ENCODE measurements around the gene INTU.

The INTU gene

DNA sequence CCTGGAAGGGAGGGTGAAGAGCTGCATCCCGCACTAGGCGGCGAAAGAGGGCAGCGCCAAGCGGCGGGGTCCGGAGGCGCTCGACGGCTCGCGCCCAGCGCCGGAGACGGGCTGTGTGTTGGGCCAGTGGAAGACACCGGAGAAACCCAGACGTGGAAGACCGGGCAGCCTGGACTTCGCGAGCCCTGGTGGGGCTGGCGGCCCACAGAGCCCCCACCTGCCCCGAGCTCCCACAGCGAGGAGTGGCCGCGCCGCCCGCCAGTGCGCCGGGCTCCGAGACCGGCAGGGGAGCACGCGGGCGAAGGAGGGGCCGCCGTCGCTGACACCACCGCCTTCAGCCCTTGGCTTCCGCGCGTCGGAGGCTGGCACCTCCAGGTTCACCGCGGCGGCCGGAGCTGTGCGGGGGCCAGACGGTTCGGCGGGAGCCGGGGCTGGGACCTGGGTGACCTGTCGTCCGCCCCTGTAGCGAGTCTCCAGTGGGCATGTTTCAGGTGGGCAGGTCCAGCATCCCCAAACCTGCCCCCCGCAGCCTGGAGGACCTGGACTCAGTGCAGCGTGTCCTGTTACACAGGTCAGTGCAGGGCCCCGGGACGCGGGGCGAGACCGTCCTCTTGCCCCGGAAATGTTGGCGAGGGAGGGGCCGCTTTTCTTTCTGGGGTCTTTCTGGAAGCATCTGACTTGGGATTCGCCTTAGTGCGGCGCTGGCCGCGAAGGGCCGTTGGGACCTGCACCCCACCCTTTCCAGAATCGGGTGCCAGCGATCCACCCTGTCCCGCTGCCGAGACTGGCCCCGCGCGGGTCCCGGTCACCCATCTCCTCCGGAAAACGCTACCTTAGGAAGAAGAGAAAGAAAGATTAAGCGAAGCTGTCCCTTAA is 9.6 kb upstream of the INTU start:
- H3K4me2 ChIP-seq (ENCODE audit: low read length), result no peak overlapping the region
- H3F3A ChIP-seq (ENCODE audit: insufficient read depth, low read length), result no peaks in the 10 kb centered on the region
- H3K36me3 ChIP-seq (ENCODE audit: insufficient read depth, low read length), result no peaks in the 10 kb centered on the region
- no peaks in the 10 kb centered on the region for H3K4me1 ChIP-seq (ENCODE audit: insufficient read depth, low read length, severe bottlenecking)
- H3K9ac ChIP-seq (ENCODE audit: low read length), result no peak overlapping the region
- H4K20me1 ChIP-seq (ENCODE audit: insufficient read depth, low read length), result no peaks in the 10 kb centered on the region
- no peaks in the 10 kb centered on the region for H3K27me3 ChIP-seq (ENCODE audit: insufficient read depth, low read length)
- no peak for TF ChIP-seq EZH2 (IDR thresholded peaks at IDR 0.05; ENCODE audit: borderline replicate concordance, low read length)
- TF ChIP-seq CTCF (IDR thresholded peaks at IDR 0.05; ENCODE audit: low read length), result no peak
- H3K79me2 ChIP-seq (ENCODE audit: insufficient read depth, low read length), result no peaks in the 10 kb centered on the region
- H2AFZ ChIP-seq (ENCODE audit: low read length), result no peak overlapping the region
- H3K27ac ChIP-seq (ENCODE audit: low read depth, low read length, poor library complexity, severe bottlenecking), result no peak overlapping the region
- H3K4me3 ChIP-seq (ENCODE audit: low read depth, low read length, poor library complexity, severe bottlenecking), result no peak overlapping the region
- no peaks in the 10 kb centered on the region for H3K9me3 ChIP-seq (ENCODE audit: low read length)
- H3K9me2 ChIP-seq (ENCODE audit: low read depth, low read length), result no peaks in the 10 kb centered on the region

DNA sequence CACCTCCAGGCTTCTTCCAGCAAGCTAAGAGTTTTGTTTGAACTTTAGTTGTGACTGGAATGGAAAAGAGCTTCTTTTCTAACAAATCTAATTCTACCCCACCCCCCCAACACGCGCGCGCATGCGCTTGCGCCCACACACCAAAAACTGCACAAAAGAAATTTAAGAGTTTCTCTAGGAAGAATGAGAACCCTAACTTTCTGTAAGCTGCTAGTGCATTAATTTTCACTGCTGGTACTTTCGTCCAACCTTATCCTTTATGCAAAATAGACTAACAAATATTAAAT is 9.0 kb upstream of the INTU start:
- Histone ChIP-seq H3K79me2 (ENCODE audit: insufficient read depth, low read length) (no peaks in the 10 kb centered on the region), H2AFZ (ENCODE audit: low read length) (no peak overlapping the region), H3K27ac (ENCODE audit: low read depth, low read length, poor library complexity, severe bottlenecking) (no peak overlapping the region), H3K4me3 (ENCODE audit: low read depth, low read length, poor library complexity, severe bottlenecking) (no peak overlapping the region), H3K4me2 (ENCODE audit: low read length) (no peak overlapping the region), H3K4me1 (ENCODE audit: insufficient read depth, low read length, severe bottlenecking) (no peaks in the 10 kb centered on the region), H3K27me3 (ENCODE audit: insufficient read depth, low read length) (no peaks in the 10 kb centered on the region), H3K9me3 (ENCODE audit: low read length) (no peaks in the 10 kb centered on the region), H3K9me2 (ENCODE audit: low read depth, low read length) (no peaks in the 10 kb centered on the region), H3F3A (ENCODE audit: insufficient read depth, low read length) (no peaks in the 10 kb centered on the region), H3K36me3 (ENCODE audit: insufficient read depth, low read length) (no peaks in the 10 kb centered on the region), H4K20me1 (ENCODE audit: insufficient read depth, low read length) (no peaks in the 10 kb centered on the region), H3K9ac (ENCODE audit: low read length) (no peak overlapping the region)
- TF ChIP-seq CTCF (IDR thresholded peaks at IDR 0.05; ENCODE audit: low read length), result no peak
- no peak for TF ChIP-seq EZH2 (IDR thresholded peaks at IDR 0.05; ENCODE audit: borderline replicate concordance, low read length)

DNA sequence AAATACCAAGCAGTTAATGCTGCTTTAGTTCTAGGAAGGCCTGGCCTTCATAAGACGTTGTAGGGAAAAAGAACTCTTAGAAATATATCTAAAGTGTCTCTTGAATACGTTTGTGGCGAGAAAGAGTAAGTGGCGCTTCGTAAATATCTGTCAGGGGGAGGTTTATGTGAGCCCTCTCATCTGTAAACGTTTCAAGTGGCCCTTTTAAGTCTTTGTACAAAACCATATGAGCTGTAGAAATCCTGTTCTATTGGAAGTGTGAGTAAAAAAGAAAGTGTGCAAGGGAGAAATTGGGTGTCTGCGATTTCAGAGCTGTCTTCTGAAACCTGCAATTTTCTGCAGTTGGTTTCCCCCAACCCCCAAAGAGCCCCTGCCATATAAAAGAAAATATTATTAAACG is 8.6 kb upstream of the INTU start:
- H3K36me3 ChIP-seq (ENCODE audit: insufficient read depth, low read length), result no peaks in the 10 kb centered on the region
- no peak overlapping the region for H3K9ac ChIP-seq (ENCODE audit: low read length)
- H3K9me2 ChIP-seq (ENCODE audit: low read depth, low read length), result no peaks in the 10 kb centered on the region
- no peaks in the 10 kb centered on the region for H3K9me3 ChIP-seq (ENCODE audit: low read length)
- no peak overlapping the region for H3K4me3 ChIP-seq (ENCODE audit: low read depth, low read length, poor library complexity, severe bottlenecking)
- H3F3A ChIP-seq (ENCODE audit: insufficient read depth, low read length), result no peaks in the 10 kb centered on the region
- H4K20me1 ChIP-seq (ENCODE audit: insufficient read depth, low read length), result no peaks in the 10 kb centered on the region
- no peaks in the 10 kb centered on the region for H3K27me3 ChIP-seq (ENCODE audit: insufficient read depth, low read length)
- H3K79me2 ChIP-seq (ENCODE audit: insufficient read depth, low read length), result no peaks in the 10 kb centered on the region
- no peak overlapping the region for H2AFZ ChIP-seq (ENCODE audit: low read length)
- no peak overlapping the region for H3K4me2 ChIP-seq (ENCODE audit: low read length)
- no peak for TF ChIP-seq EZH2 (IDR thresholded peaks at IDR 0.05; ENCODE audit: borderline replicate concordance, low read length)
- TF ChIP-seq CTCF (IDR thresholded peaks at IDR 0.05; ENCODE audit: low read length), result no peak
- no peak overlapping the region for H3K27ac ChIP-seq (ENCODE audit: low read depth, low read length, poor library complexity, severe bottlenecking)
- no peaks in the 10 kb centered on the region for H3K4me1 ChIP-seq (ENCODE audit: insufficient read depth, low read length, severe bottlenecking)

All from OCI-LY1 (cell line).